ENCODE data around the gene IGF1R. TPM values are rescaled to one million over a fixed set of nuclear protein-coding genes. Genes with fewer than 3 reads are reported as not detected.
A peak's percentile ranks its signal among the peaks of the same experiment; 100 is the strongest.

The IGF1R gene
- total and polyA plus RNA-seq, 2 of the 13 experiments (the other 11 are each of a cell fraction or from before 2014, with no cell fraction given) = 15.9 to 18.4 TPM

- FAIRE-seq = no peak
- peaks cover 0 to 4% of the 10 kb centered on the region in 2 experiments; a peak in 2 of 5 replicates for H3K27me3 ChIP-seq (ENCODE audit: control insufficient read depth in 1 of 2, insufficient read depth in 2 of 2, low read length in 2 of 2)
- BruUV-seq (replicated peaks) = no TSS peak
- POLR2A ChIA-PET = no interaction called here
- H4K20me1 ChIP-seq (ENCODE audit: insufficient read depth, low read length) = no peaks in the 10 kb centered on the region
- no peak for DNase-seq (ENCODE audit: low spot score)
- no peak for TF ChIP-seq HDAC2 (CRISPR knock-in tag; IDR thresholded peaks at IDR 0.05)
- TF ChIP-seq, protein P1, sequence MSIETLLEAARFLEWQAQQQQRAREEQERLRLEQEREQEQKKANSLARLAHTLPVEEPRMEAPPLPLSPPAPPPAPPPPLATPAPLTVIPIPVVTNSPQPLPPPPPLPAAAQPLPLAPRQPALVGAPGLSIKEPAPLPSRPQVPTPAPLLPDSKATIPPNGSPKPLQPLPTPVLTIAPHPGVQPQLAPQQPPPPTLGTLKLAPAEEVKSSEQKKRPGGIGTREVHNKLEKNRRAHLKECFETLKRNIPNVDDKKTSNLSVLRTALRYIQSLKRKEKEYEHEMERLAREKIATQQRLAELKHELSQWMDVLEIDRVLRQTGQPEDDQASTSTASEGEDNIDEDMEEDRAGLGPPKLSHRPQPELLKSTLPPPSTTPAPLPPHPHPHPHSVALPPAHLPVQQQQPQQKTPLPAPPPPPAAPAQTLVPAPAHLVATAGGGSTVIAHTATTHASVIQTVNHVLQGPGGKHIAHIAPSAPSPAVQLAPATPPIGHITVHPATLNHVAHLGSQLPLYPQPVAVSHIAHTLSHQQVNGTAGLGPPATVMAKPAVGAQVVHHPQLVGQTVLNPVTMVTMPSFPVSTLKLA (IDR thresholded peaks at IDR 0.05) = peak; percentile 63
- H2AFZ ChIP-seq (ENCODE audit: low read length) = no peak overlapping the region
- no peak overlapping the region for H3K4me2 ChIP-seq (ENCODE audit: low read depth, low read length)
- no peaks in the 10 kb centered on the region for H3K36me3 ChIP-seq (replicated peaks in 1 of 2; ENCODE audit: control insufficient read depth in 1 of 2, insufficient read depth in 2 of 2, low read length in 2 of 2)
- no peak overlapping the region for H3K27ac ChIP-seq (ENCODE audit: extremely low read length, insufficient read depth, low read length)
- H3K9ac ChIP-seq (ENCODE audit: insufficient read depth, low read depth, low read length) = no peak overlapping the region
- H3K79me2 ChIP-seq (ENCODE audit: insufficient read depth, low read length) = no peaks in the 10 kb centered on the region
- H3K4me1 ChIP-seq (ENCODE audit: insufficient read depth, low read length) = no peaks in the 10 kb centered on the region
- ATAC-seq = no peak
- no peak overlapping the region for H3K4me3 ChIP-seq (replicated peaks in 1 of 3; ENCODE audit: insufficient read depth in 1 of 3, low read depth in 2 of 3, low read length in 3 of 3)
- in situ Hi-C loops (cut with HindIII; ENCODE audit: extremely low pct_ligation_motif_present, low pct_unique_long_range_greater_than_20kb) (no loop called here), intact Hi-C loops (cut with micrococcal nuclease; ENCODE audit: unreplicated experiment) (no loop called here)
- H3K9me3 ChIP-seq (ENCODE audit: low read length) = no peaks in the 10 kb centered on the region
- CTCF ChIA-PET (ENCODE audit: low intra/inter-chr PET ratio, low total read pairs) = no interaction called here
- 41% methylated on average over 6 of the region's 6 CpGs for WGBS (ENCODE audit: low lambda C conversion rate)
These were observed 348.3 kb downstream of the IGF1R start for GRCh38 chr15:98996624-98997023.

DNA sequence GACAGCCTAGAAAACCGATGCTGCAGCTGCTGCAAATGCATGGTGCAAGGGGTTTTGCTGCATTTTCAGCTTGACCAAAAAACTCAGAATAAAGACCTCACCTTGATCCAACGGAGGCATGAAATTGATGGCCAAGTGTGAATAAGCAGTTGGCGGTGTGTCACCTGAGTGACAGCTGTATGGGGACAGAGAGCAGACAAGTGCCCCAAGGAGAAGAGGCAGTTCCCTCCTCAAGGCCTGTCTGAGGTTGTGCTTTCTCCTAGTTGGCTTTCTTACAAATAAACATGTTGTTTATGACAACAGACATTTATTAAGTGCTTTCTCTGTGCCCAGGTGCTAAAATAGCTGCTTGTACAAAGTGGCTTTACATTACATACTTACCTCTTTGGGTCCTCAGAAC is 349.0 kb downstream of the IGF1R start:
- Histone ChIP-seq H3K4me1 (ENCODE audit: insufficient read depth, low read length) (no peaks in the 10 kb centered on the region), H2AFZ (ENCODE audit: low read length) (no peak overlapping the region), H4K20me1 (ENCODE audit: insufficient read depth, low read length) (no peaks in the 10 kb centered on the region), H3K27me3 (ENCODE audit: control insufficient read depth in 1 of 2, insufficient read depth in 2 of 2, low read length in 2 of 2) (peaks cover 0 to 5% of the 10 kb centered on the region in 2 experiments; a peak in 3 of 5 replicates), H3K27ac (ENCODE audit: extremely low read length, insufficient read depth, low read length) (no peak overlapping the region), H3K4me2 (ENCODE audit: low read depth, low read length) (no peak overlapping the region), H3K79me2 (ENCODE audit: insufficient read depth, low read length) (no peaks in the 10 kb centered on the region), H3K9ac (ENCODE audit: insufficient read depth, low read depth, low read length) (no peak overlapping the region), H3K36me3 (replicated peaks in 1 of 2; ENCODE audit: control insufficient read depth in 1 of 2, insufficient read depth in 2 of 2, low read length in 2 of 2) (no peaks in the 10 kb centered on the region), H3K9me3 (ENCODE audit: low read length) (no peaks in the 10 kb centered on the region), H3K4me3 (replicated peaks in 1 of 3; ENCODE audit: insufficient read depth in 1 of 3, low read depth in 2 of 3, low read length in 3 of 3) (no peak overlapping the region)
- no peak for FAIRE-seq
- intact Hi-C loops (cut with micrococcal nuclease; ENCODE audit: unreplicated experiment) (no loop called here), in situ Hi-C loops (cut with HindIII; ENCODE audit: extremely low pct_ligation_motif_present, low pct_unique_long_range_greater_than_20kb) (no loop called here)
- no peak for TF ChIP-seq ZFAT (CRISPR knock-in tag; conservative IDR thresholded peaks at IDR 0.05)
- no peak for TF ChIP-seq ZNF362 (CRISPR knock-in tag; IDR thresholded peaks at IDR 0.05; ENCODE audit: borderline replicate concordance)
- TF ChIP-seq ZNF367 (CRISPR knock-in tag; IDR thresholded peaks at IDR 0.05; ENCODE audit: borderline replicate concordance) = no peak
- no peak for TF ChIP-seq ZNF350 (CRISPR knock-in tag; IDR thresholded peaks at IDR 0.05; ENCODE audit: borderline replicate concordance, low read depth)
- CTCF ChIA-PET (ENCODE audit: low intra/inter-chr PET ratio, low total read pairs) = no interaction called here
- BruUV-seq (replicated peaks) = no TSS peak
- ATAC-seq = no peak
- POLR2A ChIA-PET = no interaction called here
- WGBS (ENCODE audit: low lambda C conversion rate) = 41% methylated on average over 3 of the region's 3 CpGs
- DNase-seq (ENCODE audit: low spot score) = no peak
